ENCODE results near the gene AGTPBP1.
"Not testable (repeated sequence)": the region's sequence is repeated elsewhere in the genome, so short reads cannot be mapped to it uniquely, and the experiment has no call there.

AGTPBP1 gene

GRCh38 chr9:85617141-85617670, 124.5 kb downstream of the AGTPBP1 start:
- no peak for DNase-seq (ENCODE audit: low read depth)

- DNase-seq (ENCODE audit: low read depth) = no peak
These were observed 126.0 kb downstream of the AGTPBP1 start for GRCh38 chr9:85615792-85616191.

GRCh38 chr9:85610074-85610860, 131.5 kb downstream of the AGTPBP1 start:
- no peak for DNase-seq (ENCODE audit: low read depth)

- DNase-seq (ENCODE audit: low read depth) = no peak
These were observed 135.8 kb downstream of the AGTPBP1 start for GRCh38 chr9:85605905-85606304.

GRCh38 chr9:85603936-85604335, 137.8 kb downstream of the AGTPBP1 start:
- DNase-seq (ENCODE audit: low read depth) = no peak

GRCh38 chr9:85602742-85603141, 139.0 kb downstream of the AGTPBP1 start:
- DNase-seq (ENCODE audit: low read depth) = no peak

- DNase-seq (ENCODE audit: low read depth) = no peak
These were observed 141.0 kb downstream of the AGTPBP1 start for GRCh38 chr9:85600675-85601263.

- no peak for DNase-seq (ENCODE audit: low read depth)
These were observed 142.1 kb downstream of the AGTPBP1 start for GRCh38 chr9:85599540-85600105.

GRCh38 chr9:85594316-85594715, 147.4 kb downstream of the AGTPBP1 start:
- DNase-seq (ENCODE audit: low read depth) = no peak

- no peak for DNase-seq (ENCODE audit: low read depth)
These were observed 155.1 kb downstream of the AGTPBP1 start for GRCh38 chr9:85586684-85587083.

- no peak for DNase-seq (ENCODE audit: low read depth)
These were observed 164.3 kb downstream of the AGTPBP1 start for GRCh38 chr9:85577353-85577952.

- no peak for DNase-seq (ENCODE audit: low read depth)
These were observed 165.9 kb downstream of the AGTPBP1 start for GRCh38 chr9:85575868-85576267.

- DNase-seq (ENCODE audit: low read depth) = not testable (repeated sequence)
These were observed 168.2 kb downstream of the AGTPBP1 start for GRCh38 chr9:85573546-85573945.

- DNase-seq (ENCODE audit: low read depth) = not testable (repeated sequence)
These were observed 168.8 kb downstream of the AGTPBP1 start for GRCh38 chr9:85572917-85573316.

- DNase-seq (ENCODE audit: low read depth) = no peak
These were observed 171.8 kb downstream of the AGTPBP1 start for GRCh38 chr9:85569988-85570387.

GRCh38 chr9:85559526-85559925, 182.2 kb downstream of the AGTPBP1 start:
- no peak for DNase-seq (ENCODE audit: low read depth)

- DNase-seq (ENCODE audit: low read depth) = no peak
These were observed 187.4 kb downstream of the AGTPBP1 start for GRCh38 chr9:85554349-85554748.

- no peak for DNase-seq (ENCODE audit: low read depth)
These were observed 188.3 kb downstream of the AGTPBP1 start for GRCh38 chr9:85553475-85553874.

GRCh38 chr9:85547599-85547998, 194.2 kb downstream of the AGTPBP1 start:
- no peak for DNase-seq (ENCODE audit: low read depth)

GRCh38 chr9:85543196-85543595, 198.6 kb downstream of the AGTPBP1 start:
- no peak for DNase-seq (ENCODE audit: low read depth)

- DNase-seq (ENCODE audit: low read depth) = no peak
These were observed 199.9 kb downstream of the AGTPBP1 start for GRCh38 chr9:85541876-85542275.

GRCh38 chr9:85536514-85536913, 205.2 kb downstream of the AGTPBP1 start:
- DNase-seq (ENCODE audit: low read depth) = no peak

GRCh38 chr9:85536076-85536475, 205.7 kb downstream of the AGTPBP1 start:
- no peak for DNase-seq (ENCODE audit: low read depth)

Measured in activated T-cell treated with anti-CD3 and anti-CD28 coated beads for 1 hour (primary cell).